Activated CD4-positive, CD25-positive, alpha-beta regulatory T cell treated with anti-CD3 and anti-CD28 coated beads, Interleukin-2, amount 50 U/mL, for 72 hours (primary cell): ENCODE measurements around the gene ADH7.
A peak's percentile ranks its signal among the peaks of the same experiment; 100 is the strongest.
"Not testable (repeated sequence)": the region's sequence is repeated elsewhere in the genome, so short reads cannot be mapped to it uniquely, and the experiment has no call there.

Experiments used
- DNase-seq: peaks from one replicate; pipeline ENCODE4 v3.0.0; 2021

Gene ADH7

DNA sequence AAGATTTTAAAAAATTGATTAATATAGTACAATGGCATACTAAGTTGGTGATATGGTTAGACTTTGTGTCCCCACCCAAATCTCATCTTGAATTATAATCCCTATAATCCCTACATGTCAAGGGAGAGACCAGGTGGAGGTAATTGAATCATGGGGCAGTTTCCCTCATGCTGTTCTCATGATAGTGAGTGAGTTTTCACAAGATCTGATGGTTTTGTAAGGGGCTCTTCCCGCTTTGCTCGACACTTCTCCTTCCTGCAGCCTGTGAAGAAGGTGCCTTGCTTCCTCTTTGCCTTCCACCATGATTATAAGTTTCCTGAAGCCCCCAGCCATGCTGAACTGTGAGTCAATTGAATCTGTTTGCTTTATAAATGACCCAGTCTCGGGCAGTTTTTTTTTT, 20.2 kb downstream of the ADH7 start:
- DNase-seq: not testable (repeated sequence)

DNA sequence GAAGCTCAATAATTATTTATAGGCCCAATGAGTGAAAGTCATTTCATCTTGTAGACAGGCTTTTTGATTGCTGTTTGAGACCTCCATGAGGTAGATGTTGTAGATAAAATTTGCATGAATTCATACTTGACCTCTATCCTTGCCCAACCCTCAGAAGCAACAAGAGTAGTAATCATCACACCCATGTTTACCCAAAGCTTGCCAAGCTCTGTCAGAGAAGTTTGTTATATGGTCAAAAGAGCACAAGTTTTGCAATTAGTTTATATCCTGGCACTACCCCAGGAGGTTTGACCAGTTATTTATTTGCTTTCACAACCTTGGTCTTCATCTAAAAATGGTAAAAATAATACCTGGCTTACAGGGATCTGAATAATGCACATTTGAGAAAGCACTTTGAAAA, 20.7 kb downstream of the ADH7 start:
- no peak for DNase-seq

DNA sequence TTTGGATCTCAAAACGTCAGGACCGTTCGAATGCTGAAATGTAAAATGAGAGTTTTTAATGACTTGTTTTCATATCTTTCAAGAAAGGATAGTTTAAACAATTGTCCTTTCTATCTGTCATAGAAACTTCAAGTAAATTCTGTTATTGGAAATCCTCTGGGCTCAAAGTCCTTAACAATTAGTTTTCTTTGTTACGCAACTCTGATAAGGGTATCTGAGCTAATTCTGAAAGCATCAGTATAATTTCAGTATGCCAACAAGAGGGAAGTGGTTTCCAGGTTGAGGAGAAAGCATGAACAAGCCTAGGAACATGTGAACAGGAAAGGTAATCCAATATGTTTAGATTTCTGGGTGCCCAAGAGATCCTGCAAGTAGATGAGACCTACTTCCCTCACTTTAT, 22.0 kb downstream of the ADH7 start:
- DNase-seq: no peak

DNA sequence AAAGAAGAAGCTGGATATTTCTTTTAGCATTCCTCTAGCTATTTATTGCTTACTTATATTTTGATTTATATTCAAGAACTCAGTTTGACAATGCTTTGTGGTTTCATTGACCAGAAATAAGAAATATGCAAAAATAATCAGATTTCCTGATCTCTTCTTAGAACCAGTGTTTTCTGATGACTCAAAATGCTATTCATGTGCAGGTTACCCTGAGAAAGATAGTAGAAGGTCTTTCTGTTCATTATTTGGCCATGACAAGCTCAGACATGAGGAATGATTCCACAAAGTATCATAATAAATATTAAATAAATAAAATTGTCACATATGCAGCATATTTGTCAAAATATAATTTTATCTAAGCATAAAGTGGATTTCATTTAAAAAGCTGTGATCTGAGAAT, 24.1 kb downstream of the ADH7 start:
- DNase-seq: no peak

DNA sequence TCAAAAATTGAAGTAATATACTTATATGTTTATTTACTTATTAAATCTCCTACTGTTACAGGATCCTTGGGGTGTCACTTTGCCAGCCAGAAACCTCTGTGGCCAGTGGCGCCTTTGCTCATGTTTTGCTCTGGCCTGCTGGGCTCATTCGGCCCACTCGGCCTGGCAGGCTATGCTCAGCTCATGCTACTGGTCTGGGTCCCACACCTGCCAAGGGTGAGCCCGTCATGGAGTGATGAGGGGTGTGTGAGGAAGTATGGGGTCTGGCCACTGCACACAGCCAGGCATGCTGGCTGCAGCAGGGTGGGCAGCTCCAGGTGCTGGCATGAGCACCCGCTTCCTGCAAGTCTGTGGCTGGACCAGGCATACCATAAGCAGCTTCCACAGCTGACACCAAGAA, 25.1 kb downstream of the ADH7 start:
- no peak for DNase-seq

DNA sequence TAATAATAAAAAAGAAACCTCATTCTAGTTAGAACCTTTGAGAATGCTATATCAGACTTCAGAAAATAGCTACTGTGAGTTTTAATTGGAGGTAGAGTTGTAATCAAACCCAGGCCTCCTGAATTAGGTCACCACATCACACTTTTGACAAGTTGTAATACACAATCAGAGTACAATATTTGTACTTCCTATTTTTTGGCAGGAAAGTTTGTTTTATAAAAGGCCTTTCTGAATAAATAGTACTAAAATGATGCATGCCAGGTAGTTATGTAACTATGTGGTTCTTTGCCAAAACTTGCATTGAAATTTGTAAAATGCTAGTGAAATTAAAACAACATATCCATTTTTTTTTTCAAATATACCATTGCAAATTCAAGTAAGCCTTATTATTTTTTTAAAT, 26.8 kb downstream of the ADH7 start:
- no peak for DNase-seq

DNA sequence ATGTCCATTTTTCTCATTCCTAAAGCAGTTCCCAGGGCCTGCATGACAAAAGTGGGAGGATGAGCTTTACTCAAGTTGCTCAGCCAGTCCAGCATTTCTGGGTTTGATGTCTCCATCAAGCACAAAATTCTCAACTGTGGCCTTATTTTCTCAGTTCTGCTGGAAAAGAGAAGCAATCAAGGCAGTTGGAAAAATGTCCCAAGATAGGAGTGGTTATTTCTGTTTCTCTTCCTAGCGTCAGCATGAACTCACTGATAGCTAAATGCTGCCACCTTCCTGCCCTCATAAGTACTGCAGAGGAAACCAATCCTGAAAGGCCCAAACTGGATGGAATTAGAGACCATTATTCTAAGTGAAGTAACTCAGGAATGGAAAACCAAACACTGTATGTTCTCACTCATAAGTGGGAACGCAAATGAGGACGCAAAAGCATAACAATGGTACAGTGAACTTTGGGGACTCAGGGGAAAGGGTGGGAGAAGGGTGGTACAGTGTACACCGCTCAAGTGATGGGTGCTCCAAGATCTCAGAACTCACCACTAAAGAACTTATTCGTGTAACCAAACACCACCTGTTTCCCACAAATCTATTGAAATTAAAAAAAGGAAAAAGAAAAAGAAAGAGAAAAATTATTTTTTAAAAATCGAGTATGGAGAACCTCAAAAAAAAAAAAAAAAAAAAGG, 29.6 kb downstream of the ADH7 start:
- peak; percentile 57 for DNase-seq

DNA sequence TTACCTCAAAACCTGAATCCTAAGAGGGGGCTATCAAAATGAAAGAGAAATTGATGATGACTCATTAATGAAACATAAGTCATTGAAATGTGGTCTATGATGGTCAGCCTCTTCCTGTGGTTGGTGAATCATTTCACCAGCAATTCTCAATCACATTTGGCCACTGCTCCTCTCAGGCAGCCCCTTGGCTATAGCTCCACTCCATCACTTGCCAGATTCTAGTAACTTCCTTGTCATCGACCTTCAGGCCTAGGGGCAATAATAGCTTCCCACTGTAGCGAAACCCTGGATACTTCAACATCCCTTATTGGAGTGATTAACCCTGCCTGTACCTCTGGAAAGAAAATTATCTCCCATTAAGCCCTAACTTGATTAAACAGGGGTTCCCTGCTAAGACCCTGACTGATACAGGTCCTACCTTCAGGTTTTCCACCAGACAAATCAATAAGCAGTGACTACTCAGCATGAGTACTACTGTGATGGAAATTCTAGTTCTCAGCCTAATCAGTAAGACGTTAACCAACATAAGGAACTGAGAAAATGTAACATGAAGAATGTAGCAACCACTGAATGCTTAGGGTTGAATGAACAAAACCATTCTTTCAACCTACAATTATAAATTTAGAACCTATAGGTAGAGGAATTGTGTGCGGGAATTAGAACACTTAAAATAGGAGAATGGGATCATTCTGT, 30.4 kb downstream of the ADH7 start:
- DNase-seq: no peak

DNA sequence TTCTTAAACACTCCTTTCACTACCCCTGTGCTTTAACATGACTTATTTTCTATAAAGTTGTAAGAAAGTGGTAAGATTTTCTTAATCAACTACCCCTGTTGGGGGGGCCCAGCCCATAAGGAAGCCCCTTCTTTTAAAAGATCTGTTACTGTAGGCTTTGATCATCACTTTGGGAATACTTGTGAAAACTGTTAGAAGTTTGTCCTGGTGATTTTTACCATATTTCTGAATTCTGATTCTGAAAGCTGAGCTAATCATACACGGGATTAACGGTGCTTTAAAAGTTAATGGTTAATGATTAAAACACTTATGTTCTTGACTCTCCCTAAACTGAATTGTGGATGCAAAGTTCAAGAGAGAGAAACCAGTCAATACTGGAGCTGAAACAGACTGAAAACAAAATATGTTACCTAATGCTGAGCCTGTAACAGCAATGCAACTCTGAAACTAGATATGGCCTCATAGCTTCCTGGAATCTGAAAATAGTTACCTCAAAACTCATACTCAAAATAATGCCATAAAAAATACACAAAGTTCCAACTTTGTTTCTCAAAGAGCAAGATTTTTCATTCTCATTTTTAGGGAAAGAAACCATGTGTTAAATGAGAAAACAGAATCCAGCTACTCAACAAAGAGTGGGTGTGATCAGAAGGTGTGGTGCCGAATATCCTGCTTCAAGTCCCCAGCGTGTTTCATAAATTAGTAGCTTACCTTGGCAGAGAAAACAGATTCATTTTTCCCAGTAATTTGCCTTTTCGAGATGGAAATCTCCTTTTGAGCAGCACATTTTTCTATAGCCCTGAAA, 31.6 kb downstream of the ADH7 start:
- DNase-seq: no peak

DNA sequence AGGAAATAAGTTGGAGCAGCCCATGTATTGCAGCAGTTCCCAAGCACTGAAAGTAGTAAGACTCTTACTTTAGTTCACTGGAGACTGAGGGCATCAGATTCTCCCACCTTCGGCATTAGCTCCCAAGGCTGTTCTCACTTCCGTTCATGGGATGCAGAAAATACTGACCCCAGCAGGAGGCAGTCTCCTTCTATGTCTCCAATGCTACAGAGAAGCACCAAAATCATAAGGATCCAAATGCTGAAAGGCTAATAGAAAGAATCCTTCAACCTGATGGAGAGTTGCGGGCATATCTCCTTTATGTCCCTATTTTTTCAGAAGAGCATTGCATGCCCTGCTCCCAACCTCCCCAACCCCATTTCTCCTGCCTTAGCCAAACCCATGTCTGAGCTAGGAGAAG, 32.4 kb downstream of the ADH7 start:
- DNase-seq: no peak

DNA sequence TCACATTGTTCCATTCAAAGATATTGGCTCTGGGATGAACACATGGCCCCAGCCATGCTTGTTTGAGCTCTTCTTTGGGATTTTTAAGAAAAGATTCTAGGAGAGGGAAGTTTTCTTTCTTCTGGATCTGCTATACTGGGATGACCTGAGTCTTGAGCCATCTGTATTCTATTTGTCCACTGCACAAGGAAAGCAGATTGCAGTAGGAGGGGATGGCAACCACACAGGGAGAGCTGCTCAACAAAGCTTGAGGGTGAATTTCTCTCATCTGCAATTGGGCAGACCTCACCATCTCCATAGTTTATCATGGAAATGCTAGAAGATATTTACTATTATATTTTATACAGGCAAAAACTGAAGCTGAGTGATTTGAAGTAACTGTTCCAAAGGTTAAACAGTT, 34.3 kb downstream of the ADH7 start:
- DNase-seq: no peak

DNA sequence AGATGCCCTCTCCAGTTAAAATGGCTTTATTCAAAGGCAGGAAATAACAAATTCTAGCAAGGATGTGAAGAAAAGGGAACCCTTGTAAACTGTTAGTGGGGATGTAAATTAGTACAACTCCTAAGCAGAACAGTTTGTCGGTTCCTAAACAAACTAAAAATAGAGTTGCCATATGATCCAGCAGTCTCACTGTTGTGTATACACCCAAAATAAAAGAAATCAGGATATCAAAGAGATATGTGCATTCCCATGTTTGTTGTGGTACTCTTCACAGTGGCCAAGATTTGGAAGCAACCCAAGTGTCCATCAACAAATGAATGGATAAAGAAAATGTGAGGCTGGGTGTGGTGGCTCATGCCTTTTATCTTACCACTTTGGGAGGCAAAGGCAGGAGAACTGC, 36.1 kb downstream of the ADH7 start:
- DNase-seq: no peak

DNA sequence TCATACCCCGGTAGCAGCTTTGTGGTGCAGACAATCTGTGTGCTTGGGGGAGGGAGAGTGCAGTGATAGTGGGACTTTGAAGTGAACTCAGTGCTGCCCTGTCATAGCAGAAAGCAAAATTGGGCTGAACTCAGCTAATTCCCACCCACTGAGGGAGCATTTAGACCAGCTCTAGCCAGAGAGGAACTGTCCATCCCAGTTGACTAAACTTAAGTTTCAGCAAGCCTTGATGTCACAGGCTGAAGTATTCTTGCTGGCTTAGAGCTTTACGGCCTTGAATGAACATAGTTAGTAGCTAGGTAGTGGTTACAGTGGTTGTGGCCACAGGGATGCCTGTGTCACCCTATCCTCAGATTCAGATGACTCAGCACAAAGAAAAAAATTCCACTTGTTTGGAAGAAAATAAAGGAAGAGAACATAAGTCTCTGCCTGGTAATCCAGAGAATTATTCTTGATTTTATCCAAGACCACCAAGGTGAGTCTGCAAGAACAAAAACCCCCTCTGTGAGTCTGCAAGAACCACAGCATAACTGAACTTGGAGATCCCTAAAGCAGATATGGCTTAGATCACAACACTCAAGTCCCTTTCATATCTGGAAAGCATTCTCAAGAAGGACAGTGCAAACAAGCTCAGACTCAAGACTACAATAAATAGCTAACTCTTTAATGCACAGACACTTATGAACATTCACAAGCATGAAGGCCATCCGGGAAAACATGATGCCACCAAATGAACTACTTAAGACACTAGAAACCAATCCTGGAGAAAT, 39.4 kb downstream of the ADH7 start:
- no peak for DNase-seq

DNA sequence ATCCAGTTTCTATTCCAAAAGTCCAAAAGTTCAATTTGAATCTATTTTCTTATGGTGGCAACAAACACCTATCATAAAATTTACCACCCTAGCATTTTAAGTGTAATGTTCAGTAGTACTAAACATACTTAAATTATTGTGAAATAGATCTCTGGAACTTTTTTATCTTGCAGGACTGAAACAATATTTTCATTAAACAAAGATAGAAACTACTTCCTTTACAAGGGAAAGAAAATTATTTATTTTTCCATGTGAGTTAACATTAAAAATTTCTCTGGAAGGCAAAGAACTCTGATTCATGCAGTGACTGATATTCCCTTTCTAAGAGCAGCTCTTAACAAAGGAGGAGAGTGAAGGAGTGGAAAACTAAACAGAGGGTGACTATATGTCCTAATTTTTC, 40.2 kb downstream of the ADH7 start:
- no peak for DNase-seq

DNA sequence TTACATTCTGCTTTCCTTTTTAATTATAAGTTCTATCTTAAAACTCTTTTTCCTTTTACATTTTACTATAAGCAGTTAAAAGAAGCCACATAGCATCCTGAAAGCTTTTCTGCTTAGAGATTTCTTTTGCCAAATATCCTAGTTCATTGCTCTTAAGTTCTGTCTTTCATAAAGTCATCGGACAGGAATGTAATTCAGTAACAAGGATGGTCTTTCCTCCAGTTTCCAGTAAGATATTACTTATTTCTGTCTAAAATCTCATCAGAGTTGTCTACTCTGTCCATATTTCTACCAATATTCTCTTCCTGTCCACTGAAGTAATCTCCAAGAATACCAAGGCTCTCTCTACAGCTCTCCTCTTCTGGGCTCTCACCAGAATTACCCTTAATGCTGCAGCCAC, 45.1 kb downstream of the ADH7 start:
- no peak for DNase-seq

DNA sequence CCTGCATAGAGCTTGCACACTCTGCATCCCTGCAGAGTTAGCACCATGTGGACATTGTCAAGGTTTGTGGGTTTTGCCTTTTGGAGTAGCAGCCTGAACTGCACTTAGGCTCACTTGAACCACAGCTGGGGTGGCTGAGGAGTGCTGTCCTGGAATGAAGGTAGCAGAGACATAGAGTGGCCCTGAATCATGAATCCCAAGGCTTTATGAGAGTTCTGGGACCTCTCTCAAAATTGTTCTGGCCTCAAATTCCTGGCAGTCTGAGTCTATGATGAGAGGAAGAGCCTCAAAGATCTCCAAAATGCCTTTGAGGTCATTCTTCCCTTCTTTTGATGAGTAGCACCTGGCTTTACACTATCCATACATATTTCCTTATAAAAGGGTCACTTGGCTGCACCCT, 45.5 kb downstream of the ADH7 start:
- no peak for DNase-seq

DNA sequence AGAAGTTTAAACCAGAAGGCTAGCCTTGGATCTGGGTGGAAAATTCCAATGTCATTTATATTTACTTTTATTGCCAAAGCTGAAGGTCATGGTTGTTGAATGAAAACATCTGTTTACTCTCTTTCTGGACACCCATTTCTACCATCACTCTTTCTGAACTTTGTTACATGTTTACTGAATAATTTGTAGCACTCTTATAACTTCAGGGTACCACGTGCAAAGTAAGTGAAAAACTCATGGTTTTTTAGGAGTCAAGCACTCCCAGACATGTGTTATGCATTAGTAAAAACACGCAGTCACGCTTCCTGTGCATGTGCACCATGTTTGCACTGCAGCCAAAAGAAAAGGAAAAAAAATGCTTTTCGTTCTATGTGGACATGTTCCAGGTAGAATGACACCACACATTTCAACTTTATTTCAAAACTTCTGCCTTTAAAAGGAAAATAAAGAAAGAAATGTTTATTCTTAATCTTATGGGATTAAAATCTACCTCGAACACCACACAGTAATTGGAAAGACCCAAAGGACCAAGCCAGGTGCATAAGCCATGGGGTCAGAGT, 51.2 kb downstream of the ADH7 start:
- no peak for DNase-seq

DNA sequence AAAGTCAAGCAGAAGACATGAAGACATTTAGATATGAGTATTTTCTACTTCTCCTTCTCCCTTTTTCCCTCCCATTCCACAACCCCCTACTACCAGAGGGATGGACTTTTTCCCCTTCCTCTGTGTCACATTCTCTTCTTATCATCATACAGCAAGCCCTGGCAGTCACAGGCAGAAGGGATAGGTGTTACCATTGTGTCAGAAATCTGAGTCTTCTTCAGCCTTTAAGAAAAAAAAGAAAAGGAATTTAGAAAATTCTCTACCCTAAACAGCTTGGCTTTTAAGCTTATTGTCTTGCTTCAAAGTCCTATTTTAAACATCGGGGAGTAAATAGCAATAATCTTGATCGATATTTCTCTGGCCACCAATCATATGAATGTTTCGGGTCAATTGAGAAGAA, 51.7 kb downstream of the ADH7 start:
- DNase-seq: no peak

DNA sequence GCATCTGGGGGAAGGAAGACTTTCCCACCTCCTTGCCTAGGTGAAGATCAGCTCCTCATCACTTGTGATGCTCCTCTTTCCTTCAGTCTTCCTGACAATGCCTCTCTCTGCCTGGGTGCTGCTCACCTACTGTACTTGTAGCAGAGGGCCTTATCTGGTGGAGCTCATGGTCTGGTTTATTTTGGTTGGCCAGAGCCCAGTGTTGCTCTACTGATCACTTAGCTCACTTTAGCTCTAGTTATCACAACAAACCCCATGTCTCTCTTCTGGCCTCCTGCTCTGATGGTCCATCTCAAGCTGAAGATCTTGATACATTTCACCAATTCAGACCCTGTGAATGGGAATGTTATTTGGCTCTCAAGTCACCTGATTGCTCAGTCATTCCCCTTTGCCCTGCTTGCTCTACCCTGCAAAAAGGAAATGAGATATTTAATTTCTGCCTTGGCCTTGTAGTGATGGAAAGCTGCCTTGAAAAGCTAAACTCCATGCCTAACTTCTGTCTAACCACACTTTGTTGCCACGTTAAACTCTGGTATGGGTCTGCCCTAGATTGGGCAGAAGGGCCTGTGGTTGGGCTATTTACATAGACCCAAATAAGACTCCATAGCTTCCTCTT, 52.3 kb downstream of the ADH7 start:
- DNase-seq: no peak

DNA sequence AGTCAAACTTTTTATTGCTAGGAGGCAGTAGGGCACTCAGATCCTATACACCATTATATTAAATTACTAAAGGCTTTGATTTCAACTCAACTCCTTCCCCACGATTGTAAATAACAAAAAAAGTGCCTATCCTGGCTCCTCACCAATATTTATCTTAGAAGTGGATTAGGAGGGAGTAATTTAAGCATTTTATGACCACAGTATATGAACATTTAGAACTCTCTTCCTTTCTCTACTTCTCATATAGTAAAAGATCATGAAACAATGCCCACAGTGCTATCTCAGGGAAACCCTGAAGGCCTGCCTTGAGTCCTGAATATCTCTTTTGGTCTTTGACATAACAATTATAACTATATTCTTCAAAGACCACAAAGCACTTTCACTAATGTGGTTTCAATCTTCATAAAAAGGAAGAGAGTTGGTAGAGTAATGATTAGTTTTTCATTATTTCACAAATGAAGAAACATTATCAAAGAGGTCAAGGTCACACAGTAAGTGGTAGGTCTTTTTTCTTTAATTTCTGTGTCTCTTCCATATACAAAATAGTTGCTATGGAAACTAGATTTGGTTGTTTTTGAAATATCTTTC, 53.5 kb downstream of the ADH7 start:
- no peak for DNase-seq

DNA sequence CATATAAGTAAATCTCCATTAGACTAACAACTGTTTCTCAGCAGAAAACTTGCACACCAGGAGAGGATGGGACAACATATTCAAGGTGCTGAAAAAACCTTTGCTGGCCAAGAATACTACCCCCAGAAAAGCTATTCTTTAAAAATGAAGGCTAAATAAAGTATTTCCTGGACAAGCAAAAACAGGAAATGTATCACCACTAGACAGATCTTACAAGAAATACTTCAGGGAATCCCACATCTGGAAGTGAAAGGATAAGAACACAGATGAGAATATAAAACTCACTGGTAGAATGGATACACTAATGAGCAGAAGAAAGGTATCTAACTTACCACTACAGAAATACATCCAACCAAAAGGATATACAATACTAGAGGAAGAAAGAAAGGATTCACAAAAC, 55.6 kb downstream of the ADH7 start:
- DNase-seq: no peak

DNA sequence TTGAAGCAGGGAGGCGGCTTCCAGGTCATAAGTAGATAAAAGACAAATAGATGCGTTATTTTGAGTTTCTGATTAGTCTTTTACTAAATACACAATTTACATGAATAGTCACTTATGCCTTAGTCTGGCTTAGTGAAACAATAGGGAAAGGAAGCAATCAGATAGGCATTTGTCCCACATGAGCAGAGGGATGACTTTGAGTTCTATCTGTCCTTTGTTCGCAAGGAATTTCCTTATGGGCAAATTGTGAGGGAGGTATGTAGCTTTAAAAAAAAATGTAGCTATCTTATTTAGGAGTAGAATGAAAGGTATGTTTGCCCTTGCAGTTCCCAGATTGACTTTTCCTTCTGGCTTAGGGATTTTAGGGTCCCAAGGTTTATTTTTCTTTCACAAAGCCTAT, 56.3 kb downstream of the ADH7 start:
- DNase-seq: no peak
